ENCODE results near the gene NXPH4.

Gene NXPH4

GRCh38 chr12:57177354-57177753 lies 39.2 kb upstream of the NXPH4 start:
- H3K4me1 Mint-ChIP-seq (ENCODE audit: low read depth in 2 of 2), result peaks cover 0 to 2% of the 10 kb centered on the region in 2 donors
- ATAC-seq (replicated peaks), result no peak
- H3K27me3 Mint-ChIP-seq, result peaks cover 6 to 8% of the 10 kb centered on the region in 2 donors
- H3K9me3 Mint-ChIP-seq, result no peaks in the 10 kb centered on the region
- H3K4me3 Mint-ChIP-seq, result no peak overlapping the region
- no peak overlapping the region for H3K27ac Mint-ChIP-seq
- H3K36me3 Mint-ChIP-seq (ENCODE audit: insufficient read depth), result no peaks in the 10 kb centered on the region
- no peak for DNase-seq

- ATAC-seq (replicated peaks) (no peak), DNase-seq (no peak)
- Mint-ChIP-seq H3K27ac (no peak overlapping the region), H3K9me3 (no peaks in the 10 kb centered on the region), H3K4me1 (ENCODE audit: low read depth in 2 of 2) (peaks cover 3 to 6% of the 10 kb centered on the region in 2 donors), H3K27me3 (peaks cover 6 to 8% of the 10 kb centered on the region in 2 donors), H3K4me3 (no peak overlapping the region), H3K36me3 (ENCODE audit: insufficient read depth) (no peaks in the 10 kb centered on the region)
Observed at GRCh38 chr12:57178213-57178612, 38.4 kb upstream of the NXPH4 start.

- H3K4me3 Mint-ChIP-seq, result no peak overlapping the region
- H3K27me3 Mint-ChIP-seq, result peaks cover 6 to 8% of the 10 kb centered on the region in 2 donors
- no peak for DNase-seq
- H3K9me3 Mint-ChIP-seq, result no peaks in the 10 kb centered on the region
- no peak overlapping the region for H3K27ac Mint-ChIP-seq
- no peak for ATAC-seq (replicated peaks)
- H3K4me1 Mint-ChIP-seq (ENCODE audit: low read depth in 2 of 2), result peaks cover 3 to 7% of the 10 kb centered on the region in 2 donors
- H3K36me3 Mint-ChIP-seq (ENCODE audit: insufficient read depth), result no peaks in the 10 kb centered on the region
Observed at GRCh38 chr12:57179331-57180086, 37.1 kb upstream of the NXPH4 start.

- peaks cover 6 to 8% of the 10 kb centered on the region in 2 donors for H3K27me3 Mint-ChIP-seq
- peaks cover 3 to 7% of the 10 kb centered on the region in 2 donors for H3K4me1 Mint-ChIP-seq (ENCODE audit: low read depth in 2 of 2)
- H3K4me3 Mint-ChIP-seq, result no peak overlapping the region
- H3K36me3 Mint-ChIP-seq (ENCODE audit: insufficient read depth), result no peaks in the 10 kb centered on the region
- H3K9me3 Mint-ChIP-seq, result no peaks in the 10 kb centered on the region
- no peak for DNase-seq
- no peak overlapping the region for H3K27ac Mint-ChIP-seq
- no peak for ATAC-seq (replicated peaks)
Observed at GRCh38 chr12:57180321-57180989, 36.1 kb upstream of the NXPH4 start.

- Mint-ChIP-seq H3K27ac (no peak overlapping the region), H3K4me3 (no peak overlapping the region), H3K27me3 (peaks cover 6 to 8% of the 10 kb centered on the region in 2 donors), H3K36me3 (ENCODE audit: insufficient read depth) (no peaks in the 10 kb centered on the region), H3K4me1 (ENCODE audit: low read depth in 2 of 2) (peaks cover 3 to 7% of the 10 kb centered on the region in 2 donors), H3K9me3 (no peaks in the 10 kb centered on the region)
- DNase-seq (no peak), ATAC-seq (replicated peaks) (no peak)
Observed at GRCh38 chr12:57181072-57181471, 35.5 kb upstream of the NXPH4 start.

- H3K9me3 Mint-ChIP-seq, result no peaks in the 10 kb centered on the region
- no peak overlapping the region for H3K4me3 Mint-ChIP-seq
- DNase-seq, result no peak
- no peak overlapping the region for H3K27ac Mint-ChIP-seq
- no peaks in the 10 kb centered on the region for H3K36me3 Mint-ChIP-seq (ENCODE audit: insufficient read depth)
- peaks cover 6 to 8% of the 10 kb centered on the region in 2 donors for H3K27me3 Mint-ChIP-seq
- ATAC-seq (replicated peaks), result no peak
- H3K4me1 Mint-ChIP-seq (ENCODE audit: low read depth in 2 of 2), result peaks cover 3 to 7% of the 10 kb centered on the region in 2 donors
Observed at GRCh38 chr12:57181561-57182155, 34.9 kb upstream of the NXPH4 start.

GRCh38 chr12:57182918-57183575 lies 33.5 kb upstream of the NXPH4 start:
- peak overlapping the region in 1 of 2 donors; percentile 55 for H3K27ac Mint-ChIP-seq
- peak; percentile 99 for ATAC-seq (replicated peaks)
- H3K36me3 Mint-ChIP-seq (ENCODE audit: insufficient read depth), result no peaks in the 10 kb centered on the region
- DNase-seq, result peak; percentile 75 to 82 (median 81)
- H3K4me1 Mint-ChIP-seq (ENCODE audit: low read depth in 2 of 2), result peaks cover 3 to 7% of the 10 kb centered on the region in 2 donors
- H3K9me3 Mint-ChIP-seq, result no peaks in the 10 kb centered on the region
- peaks cover 5 to 6% of the 10 kb centered on the region in 2 donors for H3K27me3 Mint-ChIP-seq
- H3K4me3 Mint-ChIP-seq, result no peak overlapping the region

GRCh38 chr12:57183939-57184725 lies 32.5 kb upstream of the NXPH4 start:
- no peaks in the 10 kb centered on the region for H3K9me3 Mint-ChIP-seq
- peaks cover 3 to 7% of the 10 kb centered on the region in 2 donors for H3K4me1 Mint-ChIP-seq (ENCODE audit: low read depth in 2 of 2)
- H3K27ac Mint-ChIP-seq, result no peak overlapping the region
- no peak overlapping the region for H3K4me3 Mint-ChIP-seq
- no peaks in the 10 kb centered on the region for H3K36me3 Mint-ChIP-seq (ENCODE audit: insufficient read depth)
- DNase-seq (no peak), ATAC-seq (replicated peaks) (no peak)
- H3K27me3 Mint-ChIP-seq, result no peaks in the 10 kb centered on the region

GRCh38 chr12:57185403-57185802 lies 31.2 kb upstream of the NXPH4 start:
- no peaks in the 10 kb centered on the region for H3K36me3 Mint-ChIP-seq (ENCODE audit: insufficient read depth)
- H3K4me1 Mint-ChIP-seq (ENCODE audit: low read depth in 2 of 2), result peaks cover 3 to 7% of the 10 kb centered on the region in 2 donors
- no peaks in the 10 kb centered on the region for H3K27me3 Mint-ChIP-seq
- H3K4me3 Mint-ChIP-seq, result no peak overlapping the region
- ATAC-seq (replicated peaks) (no peak), DNase-seq (no peak)
- no peak overlapping the region for H3K27ac Mint-ChIP-seq
- H3K9me3 Mint-ChIP-seq, result no peaks in the 10 kb centered on the region

- DNase-seq (no peak), ATAC-seq (replicated peaks) (no peak)
- Mint-ChIP-seq H3K4me3 (no peak overlapping the region), H3K27ac (no peak overlapping the region), H3K9me3 (no peaks in the 10 kb centered on the region), H3K27me3 (no peaks in the 10 kb centered on the region), H3K4me1 (ENCODE audit: low read depth in 2 of 2) (peaks cover 3 to 7% of the 10 kb centered on the region in 2 donors), H3K36me3 (ENCODE audit: insufficient read depth) (no peaks in the 10 kb centered on the region)
Observed at GRCh38 chr12:57185906-57186508, 30.6 kb upstream of the NXPH4 start.

- no peak overlapping the region for H3K4me3 Mint-ChIP-seq
- no peaks in the 10 kb centered on the region for H3K36me3 Mint-ChIP-seq (ENCODE audit: insufficient read depth)
- no peaks in the 10 kb centered on the region for H3K9me3 Mint-ChIP-seq
- DNase-seq, result no peak
- no peaks in the 10 kb centered on the region for H3K27me3 Mint-ChIP-seq
- H3K27ac Mint-ChIP-seq, result no peak overlapping the region
- no peak for ATAC-seq (replicated peaks)
- peaks cover 3 to 7% of the 10 kb centered on the region in 2 donors for H3K4me1 Mint-ChIP-seq (ENCODE audit: low read depth in 2 of 2)
Observed at GRCh38 chr12:57187222-57188089, 29.1 kb upstream of the NXPH4 start.

- no peaks in the 10 kb centered on the region for H3K36me3 Mint-ChIP-seq (ENCODE audit: insufficient read depth)
- H3K4me3 Mint-ChIP-seq, result no peak overlapping the region
- DNase-seq, result no peak
- peaks cover 2 to 3% of the 10 kb centered on the region in 2 donors for H3K4me1 Mint-ChIP-seq (ENCODE audit: low read depth in 2 of 2)
- no peaks in the 10 kb centered on the region for H3K9me3 Mint-ChIP-seq
- no peaks in the 10 kb centered on the region for H3K27me3 Mint-ChIP-seq
- no peak for ATAC-seq (replicated peaks)
- no peak overlapping the region for H3K27ac Mint-ChIP-seq
Observed at GRCh38 chr12:57188090-57188425, 28.5 kb upstream of the NXPH4 start.

Measured in effector memory CD8-positive, alpha-beta T cell (primary cell).